ENCODE data around the gene INSYN2A.

- no peak for TF ChIP-seq EP300 (IDR thresholded peaks at IDR 0.05)
- TF ChIP-seq CTCF (IDR thresholded peaks at IDR 0.05): no peak
Observed at GRCh38 chr10:127194111-127194510, 2.3 kb downstream of the INSYN2A start.

All from upper lobe of left lung (tissue), 4 donors.